NT2/D1 (cell line): Measurements from ENCODE around the gene DIP2A.

Experiments used
- DNase-seq: peaks from one replicate; pipeline ENCODE4 v3.0.0-alpha.2; 2011; ENCODE audit warnings: low read depth, low spot score
- H3K27me3 ChIP-seq: 2 replicates; pipeline ENCODE4 v1.6.0; 2011; ENCODE audit warnings: mild to moderate bottlenecking; ENCODE audit not compliant: insufficient read length, insufficient read depth
- H3K36me3 ChIP-seq: 2 replicates; pipeline ENCODE4 v1.6.1; 2011; ENCODE audit warnings: mild to moderate bottlenecking, low read length, mixed read lengths; ENCODE audit not compliant: insufficient read depth, insufficient read length
- H3K4me1 ChIP-seq: 2 replicates; pipeline ENCODE4 v1.5.1; 2011; ENCODE audit not compliant: insufficient read depth, insufficient read length
- H3K4me3 ChIP-seq: 2 replicates; pipeline ENCODE4 v1.5.1; 2011; ENCODE audit warnings: low read depth; ENCODE audit not compliant: insufficient read length
- H3K9ac ChIP-seq: 2 replicates; pipeline ENCODE4 v1.6.0; 2011; ENCODE audit warnings: low read depth; ENCODE audit not compliant: insufficient read length
- H3K9me3 ChIP-seq: 2 replicates; pipeline ENCODE4 v1.5.1; 2011; ENCODE audit warnings: mild to moderate bottlenecking, low read length; ENCODE audit not compliant: insufficient read depth
- SUZ12 ChIP-seq: IDR thresholded peaks from 2 replicates; pipeline ENCODE4 v1.6.1; 2011; ENCODE audit not compliant: insufficient read length, insufficient read depth; ENCODE audit errors: extremely low read depth
- YY1 ChIP-seq: IDR thresholded peaks from 2 replicates; pipeline ENCODE4 v1.6.1; 2011; ENCODE audit not compliant: insufficient read length, insufficient read depth
- ZNF274 ChIP-seq: IDR thresholded peaks from 2 replicates; pipeline ENCODE4 v1.6.1; 2011; ENCODE audit warnings: mild to moderate bottlenecking, low read depth, low read length

The DIP2A gene

DNA sequence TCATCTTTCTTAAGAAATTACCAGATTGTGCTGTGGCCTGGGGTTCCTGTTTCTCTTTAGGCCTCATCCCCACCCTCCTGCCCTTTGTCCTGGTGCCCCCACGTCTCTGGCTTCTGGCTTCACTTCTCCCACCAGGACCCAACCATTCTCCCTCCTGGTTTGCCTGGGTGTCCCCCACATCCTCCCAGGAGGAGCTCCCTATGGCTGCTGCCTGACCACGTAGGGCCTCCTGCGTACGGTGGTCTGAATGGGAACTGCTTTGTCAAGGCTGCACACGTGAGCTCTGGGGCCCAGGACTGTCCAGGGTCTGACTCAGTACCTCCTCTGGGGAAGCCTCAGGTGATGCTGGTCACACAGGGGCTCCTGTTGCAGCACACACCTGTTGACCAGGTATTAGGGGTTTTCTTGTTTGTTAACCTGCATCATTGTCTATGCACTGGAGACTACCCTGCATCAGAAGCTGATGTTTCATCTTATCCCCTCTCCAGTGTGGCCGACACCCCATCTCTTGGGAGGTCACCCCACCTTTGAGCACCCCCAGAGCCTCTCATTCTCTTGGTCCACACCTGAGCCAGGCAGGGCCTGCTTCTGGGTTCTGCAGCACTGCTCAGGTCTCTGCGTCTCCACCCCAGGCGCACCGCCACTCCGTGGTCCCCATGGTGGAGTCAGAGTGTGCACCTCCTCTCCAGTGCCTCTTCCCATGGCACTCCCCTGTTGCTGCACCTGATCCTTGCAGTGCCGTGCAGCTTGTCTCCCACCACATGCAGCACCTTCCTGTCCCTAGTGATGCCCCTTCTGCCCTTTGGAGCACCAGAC, 80.4 kb downstream of the DIP2A start:
- Histone ChIP-seq H3K4me3 (no peak overlapping the region), H3K9ac (no peak overlapping the region), H3K4me1 (no peaks in the 10 kb centered on the region), H3K27me3 (no peaks in the 10 kb centered on the region), H3K9me3 (no peaks in the 10 kb centered on the region), H3K36me3 (peaks cover 87% of the 10 kb centered on the region)
- no peak for DNase-seq
- TF ChIP-seq YY1, result no peak
- TF ChIP-seq ZNF274, result no peak
- TF ChIP-seq SUZ12, result no peak

DNA sequence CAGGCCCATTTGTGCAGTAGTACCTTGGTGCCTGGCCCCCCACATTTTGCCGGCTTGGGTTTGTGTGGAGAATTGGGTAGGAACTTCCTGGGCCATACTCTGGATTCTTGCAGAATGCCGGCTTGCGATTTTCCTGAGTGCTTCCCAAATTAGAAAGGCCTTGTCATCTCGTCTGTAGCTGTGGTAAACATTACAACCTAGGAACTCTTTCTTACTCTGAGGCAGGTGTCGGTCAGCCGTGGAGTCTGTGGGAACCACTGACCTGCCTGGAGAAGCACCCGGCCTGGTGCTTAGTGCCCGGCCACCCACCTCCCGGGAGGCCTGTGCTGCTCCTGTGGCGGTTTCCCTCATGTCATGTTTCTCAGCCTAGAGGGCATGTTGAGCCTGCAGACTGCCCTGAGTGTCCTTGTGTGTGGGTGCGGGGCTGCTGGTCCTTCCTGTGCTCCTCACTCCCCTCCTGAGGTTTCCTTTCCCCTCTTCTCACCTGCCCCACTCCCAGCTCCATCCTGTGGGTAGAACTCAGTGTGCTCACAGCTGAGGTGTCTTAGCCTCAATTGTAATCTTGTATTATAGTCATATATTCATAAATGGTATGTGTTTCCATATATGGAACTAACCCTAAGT, 81.5 kb downstream of the DIP2A start:
- peaks cover 2% of the 10 kb centered on the region for H3K4me1 ChIP-seq
- no peak for DNase-seq
- H3K9ac ChIP-seq, result no peak overlapping the region
- no peaks in the 10 kb centered on the region for H3K27me3 ChIP-seq
- TF ChIP-seq ZNF274 (no peak), YY1 (no peak), SUZ12 (no peak)
- H3K9me3 ChIP-seq, result no peaks in the 10 kb centered on the region
- H3K4me3 ChIP-seq, result no peak overlapping the region
- peaks cover 84% of the 10 kb centered on the region for H3K36me3 ChIP-seq

DNA sequence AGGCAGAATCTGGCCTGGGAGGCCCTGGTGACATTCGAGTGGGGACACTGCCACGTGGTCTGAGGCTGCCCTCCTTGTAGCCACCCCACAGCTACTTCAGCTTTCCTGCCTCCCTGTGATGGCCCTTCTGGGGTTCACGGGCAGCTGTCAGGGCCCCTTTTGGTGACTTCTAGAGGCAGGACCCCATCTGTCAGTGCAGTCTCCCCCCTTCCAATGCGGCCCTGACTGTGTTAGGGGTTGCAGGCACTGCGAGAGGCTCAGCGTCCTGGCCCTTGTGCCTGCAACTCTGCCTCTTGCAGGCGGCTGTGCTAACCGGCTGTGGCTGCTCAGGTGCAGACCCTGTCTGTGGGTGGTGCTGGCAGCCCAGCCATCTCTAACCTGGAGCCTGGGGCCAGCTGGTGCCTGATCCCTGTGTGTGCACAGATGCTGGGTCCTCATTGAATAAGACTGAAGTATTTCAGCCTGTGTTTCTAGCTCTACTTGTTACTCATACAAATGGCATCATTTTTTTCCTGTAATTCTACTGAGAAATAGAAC, 84.0 kb downstream of the DIP2A start:
- DNase-seq, result no peak
- no peak for TF ChIP-seq YY1
- no peak for TF ChIP-seq SUZ12
- peaks cover 89% of the 10 kb centered on the region for H3K36me3 ChIP-seq
- peaks cover 7% of the 10 kb centered on the region for H3K4me1 ChIP-seq
- H3K9ac ChIP-seq, result no peak overlapping the region
- H3K4me3 ChIP-seq, result no peak overlapping the region
- no peaks in the 10 kb centered on the region for H3K27me3 ChIP-seq
- no peaks in the 10 kb centered on the region for H3K9me3 ChIP-seq

DNA sequence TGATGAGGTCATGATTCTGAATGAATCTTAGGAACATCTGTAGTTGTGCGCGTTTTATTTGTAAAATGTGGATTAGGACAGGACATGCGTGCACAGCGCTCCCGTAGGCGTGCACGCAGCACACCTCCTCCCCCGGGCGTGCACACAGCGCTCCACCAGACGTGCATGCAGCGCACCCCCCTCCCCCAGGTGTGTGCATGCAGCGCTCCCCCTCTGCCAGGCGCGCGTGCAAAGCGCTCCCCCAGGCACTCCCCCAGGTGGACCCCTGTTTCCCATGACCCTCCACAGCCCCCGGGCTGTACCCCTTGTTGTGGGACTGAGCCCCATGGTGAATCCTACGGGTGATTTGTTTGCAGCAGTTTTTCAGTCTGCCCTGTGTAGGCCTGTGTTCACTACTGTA, 84.6 kb downstream of the DIP2A start:
- no peak for DNase-seq
- no peak for TF ChIP-seq SUZ12
- Histone ChIP-seq H3K9ac (no peak overlapping the region), H3K4me3 (no peak overlapping the region), H3K9me3 (no peaks in the 10 kb centered on the region), H3K4me1 (peaks cover 7% of the 10 kb centered on the region), H3K36me3 (peaks cover 89% of the 10 kb centered on the region), H3K27me3 (no peaks in the 10 kb centered on the region)

DNA sequence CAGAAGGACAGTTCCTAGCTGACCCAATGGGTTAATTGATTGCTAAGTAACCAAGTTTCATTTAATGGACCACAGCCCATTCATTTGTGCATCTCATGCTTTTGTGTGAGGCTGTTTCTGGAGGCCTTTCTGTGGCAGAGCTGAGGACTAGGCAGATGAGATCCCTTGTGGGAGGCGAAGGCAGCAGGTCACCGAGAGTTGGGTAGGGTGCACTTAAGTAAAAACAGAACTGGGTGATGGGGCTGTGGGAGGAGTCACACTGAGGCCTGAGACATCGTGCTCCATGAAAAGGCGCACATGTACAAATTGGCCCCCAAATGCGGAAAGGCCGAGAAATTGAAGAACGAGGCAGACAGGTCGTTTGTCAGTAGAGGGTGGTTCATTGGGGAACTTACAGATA, 85.3 kb downstream of the DIP2A start:
- no peak for DNase-seq
- no peaks in the 10 kb centered on the region for H3K27me3 ChIP-seq
- no peaks in the 10 kb centered on the region for H3K9me3 ChIP-seq
- TF ChIP-seq ZNF274 (no peak), SUZ12 (no peak), YY1 (no peak)
- H3K36me3 ChIP-seq, result peaks cover 86% of the 10 kb centered on the region
- H3K4me1 ChIP-seq, result peaks cover 7% of the 10 kb centered on the region
- no peak overlapping the region for H3K4me3 ChIP-seq
- no peak overlapping the region for H3K9ac ChIP-seq

DNA sequence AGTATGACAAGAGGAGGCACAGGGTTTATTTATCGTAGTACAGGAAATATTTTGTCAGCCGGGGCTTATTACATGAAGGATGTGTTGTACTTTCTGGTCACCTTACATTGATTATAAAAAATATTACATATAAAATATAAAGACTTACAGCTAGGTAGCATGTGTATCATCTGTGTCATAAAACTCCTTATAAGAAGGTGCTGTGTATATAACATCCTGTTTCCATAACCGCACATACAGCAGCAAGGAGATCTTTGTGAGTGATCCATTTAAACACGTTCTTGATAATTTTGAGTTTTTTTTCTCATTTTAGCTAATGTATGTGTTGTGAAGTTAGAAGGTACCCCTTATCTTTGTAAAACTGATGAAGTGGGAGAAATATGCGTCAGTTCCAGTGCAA, 86.1 kb downstream of the DIP2A start:
- Histone ChIP-seq H3K9me3 (no peaks in the 10 kb centered on the region), H3K4me1 (peaks cover 7% of the 10 kb centered on the region), H3K36me3 (peaks cover 83% of the 10 kb centered on the region), H3K9ac (no peak overlapping the region), H3K27me3 (no peaks in the 10 kb centered on the region), H3K4me3 (no peak overlapping the region)
- TF ChIP-seq YY1 (no peak), SUZ12 (no peak), ZNF274 (no peak)
- no peak for DNase-seq

DNA sequence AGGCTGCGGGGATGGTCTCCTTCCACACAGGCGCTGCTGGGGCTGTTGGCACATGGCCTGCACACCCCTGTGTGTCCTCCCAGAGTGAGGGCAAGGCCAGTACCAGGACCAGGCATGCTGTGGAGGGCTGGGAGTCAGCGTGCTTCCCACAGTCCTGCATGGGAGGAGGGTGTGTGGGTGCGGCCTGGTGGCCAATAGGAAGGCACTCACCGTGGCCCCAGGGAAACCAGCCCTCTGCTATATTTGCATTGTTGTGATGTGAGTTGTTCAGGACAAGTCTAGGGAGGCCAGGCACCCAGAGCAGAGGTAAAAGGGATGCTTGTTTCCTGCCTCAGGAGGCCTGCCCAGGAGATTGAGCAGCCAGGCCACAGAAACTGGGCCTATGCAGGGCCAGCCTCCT, 86.7 kb downstream of the DIP2A start:
- Histone ChIP-seq H3K9ac (no peak overlapping the region), H3K4me3 (no peak overlapping the region), H3K27me3 (no peaks in the 10 kb centered on the region), H3K4me1 (peaks cover 7% of the 10 kb centered on the region), H3K36me3 (peaks cover 83% of the 10 kb centered on the region), H3K9me3 (no peaks in the 10 kb centered on the region)
- TF ChIP-seq SUZ12 (no peak), ZNF274 (no peak), YY1 (no peak)
- DNase-seq, result no peak
